HG03354 (cell line): ENCODE measurements around the gene TH.

Experiments used
- ATAC-seq: cut with Tn5 transposase; IDR thresholded peaks from one replicate; pipeline ENCODE4 v1.9.1; 2021; ENCODE audit warnings: mild to moderate bottlenecking; ENCODE audit not compliant: unreplicated experiment, poor library complexity, severe bottlenecking

TH gene

GRCh38 chr11:2121227-2122130, 50.1 kb downstream of the TH start:
- ATAC-seq = no peak

DNA sequence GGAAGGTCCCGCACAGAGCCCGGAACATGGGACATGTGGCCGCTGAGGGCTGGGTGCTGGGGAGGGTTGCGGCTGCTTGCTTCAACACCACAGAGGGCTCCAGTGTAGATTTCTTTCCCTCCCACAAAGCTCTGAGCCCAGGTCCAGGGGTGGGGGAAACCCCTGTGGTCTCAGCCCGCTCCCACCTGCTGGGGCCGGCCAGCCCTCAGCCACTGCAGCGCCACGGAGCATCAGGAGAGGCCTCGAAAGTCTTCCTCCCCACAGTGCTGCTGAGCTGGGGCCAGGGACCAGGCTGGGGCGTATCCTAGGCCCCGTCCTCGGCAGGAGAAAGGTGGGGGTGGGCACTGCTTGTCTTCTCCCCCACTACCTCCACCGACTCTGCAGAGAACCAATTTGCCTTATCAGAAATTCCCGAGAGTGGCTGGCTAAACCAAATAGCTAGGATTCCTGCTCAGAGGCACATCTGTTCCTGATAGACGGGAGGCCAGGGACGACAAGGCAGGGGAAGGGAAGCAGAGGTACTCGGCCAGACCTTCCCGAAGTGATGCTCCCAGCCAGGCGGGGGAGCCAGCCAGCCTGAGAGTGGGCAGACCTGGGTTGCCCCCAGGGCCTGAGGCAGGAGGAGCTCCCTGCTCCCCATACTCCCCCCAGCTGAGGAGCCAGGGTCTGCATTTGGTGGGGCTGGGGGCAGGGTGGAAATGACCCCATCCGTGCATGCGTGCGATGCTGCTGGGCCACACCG, 51.1 kb downstream of the TH start:
- ATAC-seq = no peak

DNA sequence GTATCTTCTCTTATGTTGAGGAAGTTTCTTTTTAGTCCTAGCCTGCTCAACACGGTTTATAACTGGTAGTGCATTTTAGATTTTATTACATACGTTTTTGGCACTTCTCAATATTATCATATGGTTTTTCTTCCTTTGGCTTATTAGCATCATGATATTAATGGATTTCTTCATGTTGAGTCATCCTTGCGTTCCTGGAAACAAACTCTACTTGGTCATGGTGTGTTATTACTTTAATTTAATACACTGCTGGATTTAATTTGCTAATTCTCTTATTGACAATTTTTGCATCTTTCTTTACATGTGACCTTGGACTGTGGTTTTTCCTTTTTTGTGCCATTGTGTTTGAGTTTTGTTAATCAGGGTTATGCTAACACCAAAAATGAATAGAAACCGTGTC, 52.9 kb downstream of the TH start:
- no peak for ATAC-seq

- no peak for ATAC-seq
Observed at GRCh38 chr11:2116680-2117079, 54.9 kb downstream of the TH start.

GRCh38 chr11:2115308-2115707, 56.3 kb downstream of the TH start:
- no peak for ATAC-seq

GRCh38 chr11:2114430-2115241, 57.0 kb downstream of the TH start:
- no peak for ATAC-seq
